ENCODE results near the gene CLK3. TPM values are rescaled to one million over a fixed set of nuclear protein-coding genes. Genes with fewer than 3 reads are reported as not detected.

CLK3 gene
- total and polyA plus RNA-seq, 2 of the 13 experiments (the other 11 are each of a cell fraction or from before 2014, with no cell fraction given) = 41.5 to 82.0 TPM

DNA sequence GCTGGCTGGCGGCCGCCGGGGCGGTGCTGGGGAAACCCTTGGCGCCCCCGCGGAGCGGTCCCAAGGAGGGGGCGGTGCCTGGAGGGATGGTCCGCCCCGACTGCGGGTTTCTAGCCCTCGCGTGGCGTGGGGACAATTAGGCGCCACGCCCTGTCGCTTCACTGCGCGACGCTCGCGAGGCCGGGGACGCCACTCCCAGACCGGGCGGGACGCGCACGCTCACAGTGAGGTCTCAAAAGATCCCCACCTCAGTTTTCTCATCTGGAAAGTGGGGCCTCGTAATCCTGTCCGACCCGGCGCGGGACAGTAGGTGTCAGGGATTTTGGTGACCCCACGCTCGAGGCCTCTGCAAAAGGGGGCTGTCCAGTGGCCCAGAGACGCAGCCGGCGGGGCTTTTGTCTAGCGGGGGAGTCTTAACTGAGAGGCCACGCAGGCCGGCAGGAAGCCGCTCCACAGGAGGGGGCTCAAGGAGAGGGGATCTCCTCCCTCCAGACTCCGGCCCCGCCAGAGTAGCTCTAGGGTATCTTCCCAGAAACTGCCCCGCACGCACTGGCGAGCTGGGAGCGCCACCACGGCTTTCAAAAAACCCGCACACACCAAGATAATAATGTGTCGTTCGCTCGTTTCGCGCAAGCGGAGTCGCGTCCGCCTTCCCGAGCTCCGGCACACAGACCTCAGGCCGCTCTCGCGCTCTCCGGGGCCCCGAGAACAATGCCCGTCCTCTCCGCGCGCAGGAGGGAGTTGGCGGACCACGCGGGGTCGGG is 710 bp upstream of the CLK3 start (continued):
- TF ChIP-seq, protein P1, sequence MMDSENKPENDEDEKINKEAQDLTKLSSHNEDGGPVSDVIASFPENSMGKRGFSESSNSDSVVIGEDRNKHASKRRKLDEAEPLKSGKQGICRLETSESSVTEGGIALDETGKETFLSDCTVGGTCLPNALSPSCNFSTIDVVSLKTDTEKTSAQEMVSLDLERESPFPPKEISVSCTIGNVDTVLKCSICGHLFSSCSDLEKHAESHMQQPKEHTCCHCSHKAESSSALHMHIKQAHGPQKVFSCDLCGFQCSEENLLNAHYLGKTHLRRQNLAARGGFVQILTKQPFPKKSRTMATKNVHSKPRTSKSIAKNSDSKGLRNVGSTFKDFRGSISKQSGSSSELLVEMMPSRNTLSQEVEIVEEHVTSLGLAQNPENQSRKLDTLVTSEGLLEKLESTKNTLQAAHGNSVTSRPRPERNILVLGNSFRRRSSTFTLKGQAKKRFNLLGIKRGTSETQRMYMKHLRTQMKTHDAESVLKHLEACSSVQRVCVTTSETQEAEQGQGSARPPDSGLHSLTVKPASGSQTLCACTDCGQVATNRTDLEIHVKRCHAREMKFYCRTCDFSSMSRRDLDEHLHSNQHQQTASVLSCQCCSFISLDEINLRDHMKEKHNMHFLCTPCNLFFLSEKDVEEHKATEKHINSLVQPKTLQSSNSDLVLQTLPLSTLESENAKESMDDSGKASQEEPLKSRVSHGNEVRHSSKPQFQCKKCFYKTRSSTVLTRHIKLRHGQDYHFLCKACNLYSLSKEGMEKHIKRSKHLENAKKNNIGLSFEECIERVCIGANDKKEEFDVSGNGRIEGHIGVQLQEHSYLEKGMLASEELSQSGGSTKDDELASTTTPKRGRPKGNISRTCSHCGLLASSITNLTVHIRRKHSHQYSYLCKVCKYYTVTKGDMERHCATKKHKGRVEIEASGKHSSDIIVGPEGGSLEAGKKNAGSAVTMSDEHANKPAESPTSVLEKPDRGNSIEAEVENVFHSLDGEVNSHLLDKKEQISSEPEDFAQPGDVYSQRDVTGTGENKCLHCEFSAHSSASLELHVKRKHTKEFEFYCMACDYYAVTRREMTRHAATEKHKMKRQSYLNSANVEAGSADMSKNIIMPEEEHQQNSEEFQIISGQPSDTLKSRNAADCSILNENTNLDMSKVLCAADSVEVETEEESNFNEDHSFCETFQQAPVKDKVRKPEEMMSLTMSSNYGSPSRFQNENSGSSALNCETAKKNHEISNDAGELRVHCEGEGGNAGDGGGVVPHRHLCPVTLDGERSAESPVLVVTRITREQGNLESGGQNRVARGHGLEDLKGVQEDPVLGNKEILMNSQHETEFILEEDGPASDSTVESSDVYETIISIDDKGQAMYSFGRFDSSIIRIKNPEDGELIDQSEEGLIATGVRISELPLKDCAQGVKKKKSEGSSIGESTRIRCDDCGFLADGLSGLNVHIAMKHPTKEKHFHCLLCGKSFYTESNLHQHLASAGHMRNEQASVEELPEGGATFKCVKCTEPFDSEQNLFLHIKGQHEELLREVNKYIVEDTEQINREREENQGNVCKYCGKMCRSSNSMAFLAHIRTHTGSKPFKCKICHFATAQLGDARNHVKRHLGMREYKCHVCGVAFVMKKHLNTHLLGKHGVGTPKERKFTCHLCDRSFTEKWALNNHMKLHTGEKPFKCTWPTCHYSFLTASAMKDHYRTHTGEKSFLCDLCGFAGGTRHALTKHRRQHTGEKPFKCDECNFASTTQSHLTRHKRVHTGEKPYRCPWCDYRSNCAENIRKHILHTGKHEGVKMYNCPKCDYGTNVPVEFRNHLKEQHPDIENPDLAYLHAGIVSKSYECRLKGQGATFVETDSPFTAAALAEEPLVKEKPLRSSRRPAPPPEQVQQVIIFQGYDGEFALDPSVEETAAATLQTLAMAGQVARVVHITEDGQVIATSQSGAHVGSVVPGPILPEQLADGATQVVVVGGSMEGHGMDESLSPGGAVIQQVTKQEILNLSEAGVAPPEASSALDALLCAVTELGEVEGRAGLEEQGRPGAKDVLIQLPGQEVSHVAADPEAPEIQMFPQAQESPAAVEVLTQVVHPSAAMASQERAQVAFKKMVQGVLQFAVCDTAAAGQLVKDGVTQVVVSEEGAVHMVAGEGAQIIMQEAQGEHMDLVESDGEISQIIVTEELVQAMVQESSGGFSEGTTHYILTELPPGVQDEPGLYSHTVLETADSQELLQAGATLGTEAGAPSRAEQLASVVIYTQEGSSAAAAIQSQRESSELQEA (CRISPR knock-in tag; IDR thresholded peaks at IDR 0.05; ENCODE audit: not compliant biosample characterization) = no peak
- peak; percentile 91 for TF ChIP-seq HIVEP1 (CRISPR knock-in tag; IDR thresholded peaks at IDR 0.05)
- TF ChIP-seq, protein P2, sequence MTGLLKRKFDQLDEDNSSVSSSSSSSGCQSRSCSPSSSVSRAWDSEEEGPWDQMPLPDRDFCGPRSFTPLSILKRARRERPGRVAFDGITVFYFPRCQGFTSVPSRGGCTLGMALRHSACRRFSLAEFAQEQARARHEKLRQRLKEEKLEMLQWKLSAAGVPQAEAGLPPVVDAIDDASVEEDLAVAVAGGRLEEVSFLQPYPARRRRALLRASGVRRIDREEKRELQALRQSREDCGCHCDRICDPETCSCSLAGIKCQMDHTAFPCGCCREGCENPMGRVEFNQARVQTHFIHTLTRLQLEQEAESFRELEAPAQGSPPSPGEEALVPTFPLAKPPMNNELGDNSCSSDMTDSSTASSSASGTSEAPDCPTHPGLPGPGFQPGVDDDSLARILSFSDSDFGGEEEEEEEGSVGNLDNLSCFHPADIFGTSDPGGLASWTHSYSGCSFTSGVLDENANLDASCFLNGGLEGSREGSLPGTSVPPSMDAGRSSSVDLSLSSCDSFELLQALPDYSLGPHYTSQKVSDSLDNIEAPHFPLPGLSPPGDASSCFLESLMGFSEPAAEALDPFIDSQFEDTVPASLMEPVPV (CRISPR knock-in tag; IDR thresholded peaks at IDR 0.05) = 0 out of 2 replicates have a peak, but pooled peaks have one; percentile 8
- TF ChIP-seq, protein P3, sequence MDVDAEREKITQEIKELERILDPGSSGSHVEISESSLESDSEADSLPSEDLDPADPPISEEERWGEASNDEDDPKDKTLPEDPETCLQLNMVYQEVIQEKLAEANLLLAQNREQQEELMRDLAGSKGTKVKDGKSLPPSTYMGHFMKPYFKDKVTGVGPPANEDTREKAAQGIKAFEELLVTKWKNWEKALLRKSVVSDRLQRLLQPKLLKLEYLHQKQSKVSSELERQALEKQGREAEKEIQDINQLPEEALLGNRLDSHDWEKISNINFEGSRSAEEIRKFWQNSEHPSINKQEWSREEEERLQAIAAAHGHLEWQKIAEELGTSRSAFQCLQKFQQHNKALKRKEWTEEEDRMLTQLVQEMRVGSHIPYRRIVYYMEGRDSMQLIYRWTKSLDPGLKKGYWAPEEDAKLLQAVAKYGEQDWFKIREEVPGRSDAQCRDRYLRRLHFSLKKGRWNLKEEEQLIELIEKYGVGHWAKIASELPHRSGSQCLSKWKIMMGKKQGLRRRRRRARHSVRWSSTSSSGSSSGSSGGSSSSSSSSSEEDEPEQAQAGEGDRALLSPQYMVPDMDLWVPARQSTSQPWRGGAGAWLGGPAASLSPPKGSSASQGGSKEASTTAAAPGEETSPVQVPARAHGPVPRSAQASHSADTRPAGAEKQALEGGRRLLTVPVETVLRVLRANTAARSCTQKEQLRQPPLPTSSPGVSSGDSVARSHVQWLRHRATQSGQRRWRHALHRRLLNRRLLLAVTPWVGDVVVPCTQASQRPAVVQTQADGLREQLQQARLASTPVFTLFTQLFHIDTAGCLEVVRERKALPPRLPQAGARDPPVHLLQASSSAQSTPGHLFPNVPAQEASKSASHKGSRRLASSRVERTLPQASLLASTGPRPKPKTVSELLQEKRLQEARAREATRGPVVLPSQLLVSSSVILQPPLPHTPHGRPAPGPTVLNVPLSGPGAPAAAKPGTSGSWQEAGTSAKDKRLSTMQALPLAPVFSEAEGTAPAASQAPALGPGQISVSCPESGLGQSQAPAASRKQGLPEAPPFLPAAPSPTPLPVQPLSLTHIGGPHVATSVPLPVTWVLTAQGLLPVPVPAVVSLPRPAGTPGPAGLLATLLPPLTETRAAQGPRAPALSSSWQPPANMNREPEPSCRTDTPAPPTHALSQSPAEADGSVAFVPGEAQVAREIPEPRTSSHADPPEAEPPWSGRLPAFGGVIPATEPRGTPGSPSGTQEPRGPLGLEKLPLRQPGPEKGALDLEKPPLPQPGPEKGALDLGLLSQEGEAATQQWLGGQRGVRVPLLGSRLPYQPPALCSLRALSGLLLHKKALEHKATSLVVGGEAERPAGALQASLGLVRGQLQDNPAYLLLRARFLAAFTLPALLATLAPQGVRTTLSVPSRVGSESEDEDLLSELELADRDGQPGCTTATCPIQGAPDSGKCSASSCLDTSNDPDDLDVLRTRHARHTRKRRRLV (CRISPR knock-in tag; IDR thresholded peaks at IDR 0.05) = no peak
- TF ChIP-seq, protein P4, sequence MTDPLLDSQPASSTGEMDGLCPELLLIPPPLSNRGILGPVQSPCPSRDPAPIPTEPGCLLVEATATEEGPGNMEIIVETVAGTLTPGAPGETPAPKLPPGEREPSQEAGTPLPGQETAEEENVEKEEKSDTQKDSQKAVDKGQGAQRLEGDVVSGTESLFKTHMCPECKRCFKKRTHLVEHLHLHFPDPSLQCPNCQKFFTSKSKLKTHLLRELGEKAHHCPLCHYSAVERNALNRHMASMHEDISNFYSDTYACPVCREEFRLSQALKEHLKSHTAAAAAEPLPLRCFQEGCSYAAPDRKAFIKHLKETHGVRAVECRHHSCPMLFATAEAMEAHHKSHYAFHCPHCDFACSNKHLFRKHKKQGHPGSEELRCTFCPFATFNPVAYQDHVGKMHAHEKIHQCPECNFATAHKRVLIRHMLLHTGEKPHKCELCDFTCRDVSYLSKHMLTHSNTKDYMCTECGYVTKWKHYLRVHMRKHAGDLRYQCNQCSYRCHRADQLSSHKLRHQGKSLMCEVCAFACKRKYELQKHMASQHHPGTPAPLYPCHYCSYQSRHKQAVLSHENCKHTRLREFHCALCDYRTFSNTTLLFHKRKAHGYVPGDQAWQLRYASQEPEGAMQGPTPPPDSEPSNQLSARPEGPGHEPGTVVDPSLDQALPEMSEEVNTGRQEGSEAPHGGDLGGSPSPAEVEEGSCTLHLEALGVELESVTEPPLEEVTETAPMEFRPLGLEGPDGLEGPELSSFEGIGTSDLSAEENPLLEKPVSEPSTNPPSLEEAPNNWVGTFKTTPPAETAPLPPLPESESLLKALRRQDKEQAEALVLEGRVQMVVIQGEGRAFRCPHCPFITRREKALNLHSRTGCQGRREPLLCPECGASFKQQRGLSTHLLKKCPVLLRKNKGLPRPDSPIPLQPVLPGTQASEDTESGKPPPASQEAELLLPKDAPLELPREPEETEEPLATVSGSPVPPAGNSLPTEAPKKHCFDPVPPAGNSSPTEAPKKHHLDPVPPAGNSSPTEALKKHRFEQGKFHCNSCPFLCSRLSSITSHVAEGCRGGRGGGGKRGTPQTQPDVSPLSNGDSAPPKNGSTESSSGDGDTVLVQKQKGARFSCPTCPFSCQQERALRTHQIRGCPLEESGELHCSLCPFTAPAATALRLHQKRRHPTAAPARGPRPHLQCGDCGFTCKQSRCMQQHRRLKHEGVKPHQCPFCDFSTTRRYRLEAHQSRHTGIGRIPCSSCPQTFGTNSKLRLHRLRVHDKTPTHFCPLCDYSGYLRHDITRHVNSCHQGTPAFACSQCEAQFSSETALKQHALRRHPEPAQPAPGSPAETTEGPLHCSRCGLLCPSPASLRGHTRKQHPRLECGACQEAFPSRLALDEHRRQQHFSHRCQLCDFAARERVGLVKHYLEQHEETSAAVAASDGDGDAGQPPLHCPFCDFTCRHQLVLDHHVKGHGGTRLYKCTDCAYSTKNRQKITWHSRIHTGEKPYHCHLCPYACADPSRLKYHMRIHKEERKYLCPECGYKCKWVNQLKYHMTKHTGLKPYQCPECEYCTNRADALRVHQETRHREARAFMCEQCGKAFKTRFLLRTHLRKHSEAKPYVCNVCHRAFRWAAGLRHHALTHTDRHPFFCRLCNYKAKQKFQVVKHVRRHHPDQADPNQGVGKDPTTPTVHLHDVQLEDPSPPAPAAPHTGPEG (CRISPR knock-in tag; IDR thresholded peaks at IDR 0.05) = no peak
- 0 out of 2 replicates have a peak, but pooled peaks have one; percentile 10 for TF ChIP-seq FOXO1 (CRISPR knock-in tag; IDR thresholded peaks at IDR 0.05)
